Central memory CD8-positive, alpha-beta T cell (primary cell): ENCODE measurements around the gene JMJD6.

Source experiments
- ATAC-seq: fragments of 150-1000 bp; cut with Tn5 transposase; replicated peaks from 2 replicates; pipeline ENCODE4 v1.10.0; 2022; ENCODE audit warnings: mild to moderate bottlenecking, moderate FRiP score, moderate number of reproducible peaks; ENCODE audit not compliant: poor library complexity, severe bottlenecking; ENCODE audit errors: extremely low read depth
- DNase-seq, 2 donors: peaks; one replicate each; pipeline ENCODE4 v3.0.0; 2021; ENCODE audit warnings: low spot score in 2 of 2
- H3K27ac Mint-ChIP-seq: one replicate; pipeline ENCODE4 v1.8.0; 2022; ENCODE audit warnings: low read depth, mild to moderate bottlenecking, moderate library complexity, mixed read lengths
- H3K27me3 Mint-ChIP-seq: one replicate; pipeline ENCODE4 v1.8.0; 2022; ENCODE audit warnings: mixed read lengths
- H3K36me3 Mint-ChIP-seq: one replicate; pipeline ENCODE4 v1.8.0; 2022; ENCODE audit warnings: mild to moderate bottlenecking, moderate library complexity, mixed read lengths; ENCODE audit not compliant: insufficient read depth
- H3K4me1 Mint-ChIP-seq: one replicate; pipeline ENCODE4 v1.8.0; 2022; ENCODE audit warnings: mixed read lengths
- H3K4me3 Mint-ChIP-seq: one replicate; pipeline ENCODE4 v1.8.0; 2022; ENCODE audit warnings: mild to moderate bottlenecking, moderate library complexity, mixed read lengths
- H3K9me3 Mint-ChIP-seq: one replicate; pipeline ENCODE4 v1.8.0; 2022; ENCODE audit warnings: mixed read lengths

The JMJD6 gene

GRCh38 chr17:76672270-76672851 is 54.0 kb downstream of the JMJD6 start:
- peaks cover 10% of the 10 kb centered on the region for H3K27me3 Mint-ChIP-seq
- H3K4me3 Mint-ChIP-seq = peak overlapping the region; percentile 87
- ATAC-seq = no peak
- H3K27ac Mint-ChIP-seq = peak overlapping the region; percentile 90
- no peak for DNase-seq
- peaks cover 5% of the 10 kb centered on the region for H3K36me3 Mint-ChIP-seq
- H3K4me1 Mint-ChIP-seq = peaks cover 26% of the 10 kb centered on the region
- H3K9me3 Mint-ChIP-seq = no peaks in the 10 kb centered on the region

- Mint-ChIP-seq H3K36me3 (peaks cover 5% of the 10 kb centered on the region), H3K27me3 (peaks cover 15% of the 10 kb centered on the region), H3K4me1 (peaks cover 26% of the 10 kb centered on the region), H3K27ac (peak overlapping the region; percentile 90), H3K9me3 (no peaks in the 10 kb centered on the region), H3K4me3 (peak overlapping the region; percentile 87)
- DNase-seq (no peak), ATAC-seq (no peak)
Observed at GRCh38 chr17:76671912-76672262, 54.5 kb downstream of the JMJD6 start.

GRCh38 chr17:76671123-76671911 is 55.1 kb downstream of the JMJD6 start:
- peaks cover 5% of the 10 kb centered on the region for H3K36me3 Mint-ChIP-seq

GRCh38 chr17:76670718-76671122 is 55.7 kb downstream of the JMJD6 start:
- H3K4me3 Mint-ChIP-seq = peak overlapping the region; percentile 87
- DNase-seq (no peak), ATAC-seq (no peak)
- peaks cover 26% of the 10 kb centered on the region for H3K4me1 Mint-ChIP-seq
- peaks cover 5% of the 10 kb centered on the region for H3K36me3 Mint-ChIP-seq
- peaks cover 17% of the 10 kb centered on the region for H3K27me3 Mint-ChIP-seq
- H3K9me3 Mint-ChIP-seq = no peaks in the 10 kb centered on the region
- peak overlapping the region; percentile 90 for H3K27ac Mint-ChIP-seq

More at GRCh38 chr17:76671123-76671911, 55.1 kb downstream of the JMJD6 start:
- peaks cover 17% of the 10 kb centered on the region for H3K27me3 Mint-ChIP-seq
- H3K4me3 Mint-ChIP-seq = peak overlapping the region; percentile 87
- peak overlapping the region; percentile 90 for H3K27ac Mint-ChIP-seq
- peaks cover 26% of the 10 kb centered on the region for H3K4me1 Mint-ChIP-seq
- H3K9me3 Mint-ChIP-seq = no peaks in the 10 kb centered on the region
- ATAC-seq (peak; percentile 100), DNase-seq (peak; percentile 95 to 98)

GRCh38 chr17:76670020-76670717 is 56.2 kb downstream of the JMJD6 start:
- Mint-ChIP-seq H3K9me3 (no peaks in the 10 kb centered on the region), H3K27me3 (peaks cover 17% of the 10 kb centered on the region), H3K4me1 (peaks cover 26% of the 10 kb centered on the region), H3K27ac (peak overlapping the region; percentile 90), H3K4me3 (peak overlapping the region; percentile 87), H3K36me3 (peaks cover 5% of the 10 kb centered on the region)
- DNase-seq (no peak), ATAC-seq (no peak)
